ENCODE data around the gene GLYATL1B. TPM values are rescaled to one million over a fixed set of nuclear protein-coding genes. Genes with fewer than 3 reads are reported as not detected.
A peak's percentile ranks its signal among the peaks of the same experiment; 100 is the strongest.

Gene GLYATL1B
- total and polyA plus RNA-seq, 2 of the 8 experiments (the other 6 are each of a cell fraction or from before 2014, with no cell fraction given): not detected

DNA sequence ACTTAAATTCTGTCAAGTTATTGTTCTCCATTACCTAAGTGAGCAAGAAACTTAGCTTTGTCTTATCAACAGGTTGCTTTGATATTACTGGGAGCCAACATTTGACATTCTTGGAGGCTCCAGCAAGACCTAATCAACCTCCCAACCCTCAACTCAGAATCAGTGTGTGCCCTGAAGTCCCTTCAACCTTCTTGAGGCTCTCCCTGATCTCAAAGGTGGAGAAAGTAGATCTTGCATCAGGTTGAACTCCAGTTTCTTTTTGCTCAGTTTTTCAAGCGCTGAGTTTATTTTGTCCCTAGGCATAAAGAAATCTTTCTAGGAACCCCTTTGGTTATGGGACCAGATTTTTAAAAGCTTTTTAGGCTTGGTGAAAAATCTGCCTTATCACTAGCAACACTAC lies 58.0 kb downstream of the GLYATL1B start:
- Histone ChIP-seq H3K79me2 (ENCODE audit: control insufficient read depth in 1 of 2, insufficient read depth in 2 of 2, low read length in 2 of 2) (peaks cover 0 to 10% of the 10 kb centered on the region in 2 experiments; a peak in 2 of 4 replicates), H3K9me3 (ENCODE audit: insufficient read depth in 2 of 2, low read depth in 1 of 2, low read length in 1 of 2) (no peaks in the 10 kb centered on the region), H3K4me2 (ENCODE audit: insufficient read depth in 1 of 2, low read depth in 2 of 2, low read length in 2 of 2) (peak overlapping the region; percentile 54 to 69), H3K9ac (replicated peaks in 1 of 4; ENCODE audit: extremely low read depth in 1 of 4, low read depth in 3 of 4, low read length in 3 of 4) (no peak overlapping the region), H2BK5ac (ENCODE audit: low read depth, low read length) (0 out of 2 replicates have a peak overlapping the region, but pooled peaks have one; percentile 66), H3K79me1 (ENCODE audit: low read depth, low read length) (no peaks in the 10 kb centered on the region), H3K36me3 (ENCODE audit: control insufficient read depth in 2 of 4, insufficient read depth in 4 of 4, low read length in 3 of 4) (peaks cover 0 to 8% (median 2%) of the 10 kb centered on the region in 4 experiments; a peak in 5 of 8 replicates), H4K8ac (ENCODE audit: extremely low read depth, insufficient read depth, low read length) (no peak overlapping the region), H3K23ac (ENCODE audit: insufficient read length) (no peak overlapping the region), H3K23me2 (ENCODE audit: low read depth, low read length) (peaks cover 6% of the 10 kb centered on the region; the same call in 1 of the 2 replicates), H4K20me1 (replicated peaks in 1 of 2; ENCODE audit: control insufficient read depth in 1 of 2, insufficient read depth in 2 of 2, low read length in 2 of 2) (peaks cover 2 to 3% of the 10 kb centered on the region in 2 experiments), H3K18ac (ENCODE audit: extremely low read depth, low read length) (no peak overlapping the region), H3K27ac (ENCODE audit: low read depth, low read length) (no peak overlapping the region; the same call in 1 of the 2 replicates), H2BK12ac (ENCODE audit: low read depth, low read length) (0 out of 2 replicates have a peak overlapping the region, but pooled peaks have one; percentile 42), H3K4me3 (ENCODE audit: extremely low read depth in 1 of 4, insufficient read depth in 2 of 4, low read depth in 3 of 4, low read length in 4 of 4) (peak overlapping the region in 2 of 4 experiments; percentile 42 to 75; a peak in 3 of 8 replicates), H2BK120ac (replicated peaks; ENCODE audit: low read depth, low read length) (no peak overlapping the region), H2AK5ac (ENCODE audit: low read depth, low read length) (no peak overlapping the region), H2BK20ac (ENCODE audit: low read length) (no peak overlapping the region), H3K4me1 (replicated peaks in 1 of 4; ENCODE audit: control insufficient read depth in 3 of 4, insufficient read depth in 4 of 4, low read length in 3 of 4) (peaks cover 0 to 8% (median 0%) of the 10 kb centered on the region in 4 experiments; a peak in 4 of 7 replicates), H4K91ac (replicated peaks; ENCODE audit: insufficient read length, low read length) (no peak overlapping the region), H4K5ac (ENCODE audit: insufficient read length, low read depth, low read length) (no peak overlapping the region), H2AFZ (ENCODE audit: low read length) (no peak overlapping the region), H3K27me3 (replicated peaks in 1 of 4; ENCODE audit: control insufficient read depth in 3 of 4, extremely low read depth in 1 of 4, insufficient read depth in 3 of 4, low read length in 3 of 4) (no peaks in the 10 kb centered on the region; a peak in 1 of 7 replicates), H3K56ac (replicated peaks; ENCODE audit: insufficient read length, low read depth, low read length) (no peak overlapping the region), H2BK15ac (ENCODE audit: low read length) (no peak overlapping the region), H3K14ac (ENCODE audit: insufficient read length) (no peak overlapping the region), H3K4ac (replicated peaks; ENCODE audit: insufficient read length, low read depth, low read length) (peak overlapping the region; percentile 80)
- DNase-seq (ENCODE audit: low read depth in 1 of 2, low spot score in 2 of 2): no peak
- CTCF ChIA-PET (ENCODE audit: partially characterized antibody): interaction anchor here (1.2 to 6.1 kb wide), 6 partner anchors 8 to 489 kb away, joined by 3 to 65 read pairs (median 4); partner anchors contain the start of gene DTX4
- POLR2A ChIA-PET (ENCODE audit: partially characterized antibody): interaction anchor here (1.0 to 2.2 kb wide), 9 partner anchors 14 to 566 kb away, joined by 3 to 15 read pairs (median 5); partner anchors contain the start of genes DTX4, FAM111B and ZFP91
- WGBS, 2 experiments (ENCODE audit: extremely low coverage in 1 of 2, insufficient coverage in 1 of 2, insufficient read length in 1 of 2, insufficient replicate concordance in 2 of 2, low coverage in 1 of 2, low lambda C conversion rate in 2 of 2, missing lambda C conversion rate in 1 of 2): 87% methylated on average over 1 of the region's 1 CpG; no CpG with 5 or more reads in 1 of the 2 experiments
- no peak for TF ChIP-seq SP4 (IDR thresholded peaks at IDR 0.05; ENCODE audit: low read length)
- no peak for TF ChIP-seq HDAC2 (IDR thresholded peaks at IDR 0.05; ENCODE audit: borderline replicate concordance in 1 of 2, low read depth in 2 of 2, low read length in 2 of 2)
- no peak for TF ChIP-seq NANOG (IDR thresholded peaks at IDR 0.05; ENCODE audit: insufficient read depth, low read depth, low read length, poor library complexity, severe bottlenecking)
- TF ChIP-seq TAF7 (optimal IDR thresholded peaks at IDR 0.05; ENCODE audit: borderline replicate concordance, low read depth, low read length): no peak
- no peak for TF ChIP-seq RBBP5 (IDR thresholded peaks at IDR 0.05; ENCODE audit: borderline replicate concordance, low read depth, low read length)
- no peak for TF ChIP-seq SIRT6 (IDR thresholded peaks at IDR 0.05; ENCODE audit: low read length)
- no peak for TF ChIP-seq JUND (IDR thresholded peaks at IDR 0.05; ENCODE audit: low read length)
- TF ChIP-seq JUN (IDR thresholded peaks at IDR 0.05; ENCODE audit: low read depth, low read length): no peak
- TF ChIP-seq ASH2L (IDR thresholded peaks at IDR 0.05; ENCODE audit: low read length): no peak
- no peak for FAIRE-seq

All from H1 (cell line).